ENCODE measurements around the gene BCAR1.
A peak's percentile ranks its signal among the peaks of the same experiment; 100 is the strongest.

Gene BCAR1

DNA sequence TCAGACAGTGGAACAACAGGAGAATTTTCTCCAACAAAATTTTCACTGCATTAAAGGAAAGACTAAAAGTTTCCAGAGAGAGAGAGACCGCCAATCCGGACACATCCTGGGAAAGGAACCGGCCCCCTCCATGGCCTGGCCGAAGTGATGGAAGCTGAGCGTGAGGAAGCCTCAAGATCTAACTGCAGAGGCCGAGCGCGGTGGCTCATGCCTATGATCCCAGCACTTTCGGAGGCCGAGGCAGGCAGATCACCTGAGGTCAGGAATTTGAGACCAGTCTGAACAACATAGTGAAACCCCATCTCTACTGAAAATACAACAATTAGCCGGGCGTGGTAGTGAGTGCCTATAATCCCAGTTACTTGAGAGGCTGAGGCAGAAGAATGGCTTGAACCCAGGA is 48.3 kb downstream of the BCAR1 start:
- no peak for DNase-seq

GRCh38 chr16:75202069-75202590 is 49.3 kb downstream of the BCAR1 start:
- no peak for DNase-seq

- DNase-seq, result peak; percentile 31
Observed at GRCh38 chr16:75198135-75198600, 53.3 kb downstream of the BCAR1 start.

GRCh38 chr16:75197522-75198134 is 53.8 kb downstream of the BCAR1 start:
- no peak for DNase-seq

GRCh38 chr16:75196836-75197235 is 54.6 kb downstream of the BCAR1 start:
- DNase-seq, result no peak

DNA sequence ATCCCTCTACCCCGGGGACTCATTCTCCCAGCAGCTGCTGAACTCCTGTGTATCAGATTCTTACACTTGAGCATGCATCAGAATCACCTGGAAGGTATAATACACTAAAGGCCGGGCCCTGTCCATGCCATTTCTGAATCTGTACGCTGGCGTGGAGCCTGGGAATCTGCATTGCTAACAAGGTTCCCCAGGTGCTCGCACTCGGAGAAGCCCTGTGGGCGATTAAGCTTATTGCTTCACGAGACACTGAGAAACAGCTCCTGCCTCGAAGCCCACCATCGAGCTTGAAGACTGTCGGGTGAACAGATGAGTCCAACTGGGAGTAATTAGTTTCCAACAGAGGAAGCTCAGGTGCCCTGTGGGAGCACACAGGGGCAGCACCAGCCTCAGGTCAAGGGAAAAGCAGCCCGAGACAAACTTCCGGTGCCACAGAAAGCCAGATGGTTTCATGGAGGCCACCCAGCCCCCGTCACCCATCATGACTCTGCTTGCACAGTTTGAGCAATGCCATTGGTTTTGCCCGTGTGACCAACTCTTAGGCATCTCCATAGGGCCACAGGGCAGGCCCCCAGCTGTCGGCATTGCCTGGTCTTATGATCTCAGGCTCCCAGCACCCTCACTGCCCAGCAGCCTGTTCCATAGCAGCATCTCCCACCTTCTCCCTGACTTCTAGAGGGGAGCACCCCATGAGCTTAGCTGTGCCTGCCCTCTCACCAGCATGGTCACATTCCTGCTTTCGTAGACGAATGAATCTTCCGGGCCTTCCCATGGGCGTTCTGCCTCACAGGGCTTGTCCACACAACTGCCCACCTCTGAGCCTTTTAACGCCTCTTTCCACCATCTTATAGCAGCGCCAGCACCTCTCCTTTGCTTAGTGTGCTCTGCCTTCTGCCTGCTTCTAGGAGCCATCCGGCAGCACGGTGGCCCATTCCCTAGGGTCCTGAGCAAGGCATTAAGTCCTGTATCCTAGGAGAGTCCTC is 55.3 kb downstream of the BCAR1 start:
- DNase-seq, result no peak

DNA sequence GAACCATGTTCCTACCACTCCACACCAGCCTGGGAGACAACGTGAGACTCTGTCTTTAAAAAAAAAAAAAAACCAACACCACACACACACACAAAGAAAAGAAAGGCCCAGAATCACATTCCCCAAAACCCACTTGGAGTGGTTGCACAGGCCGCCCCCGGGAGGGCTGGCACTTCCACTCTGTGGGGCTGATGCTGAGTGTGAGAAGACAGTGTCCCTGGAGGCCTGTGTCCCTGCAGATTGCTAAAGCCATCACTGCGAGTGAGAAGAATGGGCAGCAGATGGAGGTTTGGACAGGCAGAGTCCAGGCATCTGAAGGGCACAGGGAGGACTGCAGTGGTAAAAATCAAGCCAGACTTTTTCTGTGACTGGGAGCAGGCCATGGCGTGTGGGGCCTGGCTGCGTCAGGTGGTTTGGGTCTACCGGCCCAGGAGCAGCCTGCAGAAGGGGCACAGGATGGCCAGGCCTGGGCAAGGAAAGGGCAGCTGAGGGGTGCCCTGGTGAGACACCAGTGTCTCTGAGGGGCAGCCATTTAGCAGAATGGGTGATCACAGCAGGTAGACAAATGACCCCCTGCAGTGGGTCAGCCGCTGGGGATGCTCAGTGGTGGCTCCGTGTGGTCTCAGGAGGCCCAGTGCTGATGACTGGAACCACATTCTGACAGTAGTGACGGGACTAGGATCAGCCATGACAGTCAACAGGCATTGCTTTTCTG is 57.5 kb downstream of the BCAR1 start:
- no peak for DNase-seq

DNA sequence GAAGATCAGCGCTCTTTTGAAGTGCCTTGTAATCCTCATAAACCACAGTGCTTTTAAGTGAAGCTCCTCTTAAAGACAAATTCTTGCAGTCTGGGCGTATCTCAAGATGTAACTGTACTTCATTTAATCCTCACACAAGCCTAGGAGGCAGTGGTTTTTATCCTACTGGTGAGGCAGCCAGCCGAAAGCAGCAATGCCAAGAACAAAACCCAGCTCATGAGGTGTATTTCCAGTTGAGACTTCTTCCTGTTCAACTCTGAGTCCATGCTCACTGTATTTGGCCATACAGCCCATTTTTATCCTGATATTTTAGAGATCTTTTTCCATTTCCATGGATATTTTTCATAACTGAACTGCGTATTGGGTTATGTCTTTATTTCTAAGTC is 58.2 kb downstream of the BCAR1 start:
- no peak for DNase-seq

- no peak for DNase-seq
Observed at GRCh38 chr16:75192606-75193264, 58.7 kb downstream of the BCAR1 start.

DNA sequence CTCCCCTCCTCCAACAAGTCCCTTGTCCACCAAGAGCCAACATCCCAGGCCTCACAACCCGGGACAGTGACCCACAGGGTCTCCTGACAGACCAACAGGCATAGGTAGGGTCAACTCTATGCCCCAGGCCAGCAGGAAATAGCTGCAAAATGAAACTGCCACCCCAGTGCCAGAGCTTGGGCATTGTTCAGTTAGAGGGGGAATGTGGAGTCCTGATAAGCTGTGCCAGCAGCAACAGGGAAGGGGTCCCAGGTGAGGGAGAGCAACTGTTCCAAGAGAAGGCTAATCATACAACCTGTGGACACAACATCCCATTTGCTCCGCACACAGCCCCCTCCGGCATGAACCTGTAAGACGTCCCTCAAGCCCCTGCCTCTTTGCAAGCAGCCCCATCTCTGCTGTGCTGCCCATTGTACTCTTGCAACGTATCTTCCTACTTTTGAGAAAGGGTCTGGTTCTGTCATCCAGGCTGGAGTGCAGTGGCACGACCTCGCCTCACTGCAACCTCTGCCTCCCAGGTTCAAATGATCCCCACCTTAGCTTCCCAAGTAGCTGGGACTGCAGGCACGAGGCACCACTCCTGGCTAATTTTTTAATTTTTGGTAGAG is 61.7 kb downstream of the BCAR1 start:
- DNase-seq, result no peak

GRCh38 chr16:75188832-75189477 is 62.5 kb downstream of the BCAR1 start:
- no peak for DNase-seq

DNA sequence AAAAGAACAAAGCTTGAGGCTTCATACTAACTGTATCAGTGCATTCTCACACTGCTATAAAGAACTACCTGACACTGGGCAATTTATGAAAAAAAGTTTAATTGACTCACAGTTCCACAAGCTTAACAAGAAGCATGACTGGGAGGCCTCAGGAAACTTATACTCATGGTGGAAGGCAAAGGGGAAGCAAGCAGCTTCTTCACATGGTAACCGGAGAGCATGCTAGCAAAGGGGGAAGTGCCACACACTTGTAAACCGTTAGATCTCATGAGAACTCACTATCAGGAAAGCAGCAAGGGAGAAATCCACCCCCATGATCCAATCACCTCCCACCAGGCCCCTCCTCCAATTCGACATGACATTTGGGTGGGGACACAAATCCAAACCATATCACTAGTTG is 69.8 kb downstream of the BCAR1 start:
- DNase-seq, result no peak

GRCh38 chr16:75179208-75179607 is 72.2 kb downstream of the BCAR1 start:
- no peak for DNase-seq

Data from EL (cell line).